ENCODE results near the gene VOPP1.
"Not testable (repeated sequence)": the region's sequence is repeated elsewhere in the genome, so short reads cannot be mapped to it uniquely, and the experiment has no call there.

Gene VOPP1

GRCh38 chr7:55572378-55573233 is at the start of gene VOPP1:
VOPP1 (minus strand) TSS chr7:55572502; CDS start chr7:55572324, 178 bp downstream.
- DNase-seq: peak; percentile 68

- no peak for DNase-seq
Observed at GRCh38 chr7:55618913-55619312, 46.6 kb upstream of the VOPP1 start.

GRCh38 chr7:55614365-55615064 is 42.2 kb upstream of the VOPP1 start:
- not testable (repeated sequence) for DNase-seq

- DNase-seq: not testable (repeated sequence)
Observed at GRCh38 chr7:55609726-55610125, 37.4 kb upstream of the VOPP1 start.

GRCh38 chr7:55605661-55606060 is 33.4 kb upstream of the VOPP1 start:
- DNase-seq: not testable (repeated sequence)

GRCh38 chr7:55597944-55598499 is 25.7 kb upstream of the VOPP1 start:
- DNase-seq: not testable (repeated sequence)

GRCh38 chr7:55597214-55597739 is 25.0 kb upstream of the VOPP1 start:
- DNase-seq: not testable (repeated sequence)

- no peak for DNase-seq
Observed at GRCh38 chr7:55595511-55595910, 23.2 kb upstream of the VOPP1 start.

GRCh38 chr7:55594870-55595269 is 22.6 kb upstream of the VOPP1 start:
- DNase-seq: no peak

GRCh38 chr7:55594414-55594813 is 22.1 kb upstream of the VOPP1 start:
- DNase-seq: no peak

GRCh38 chr7:55593515-55594318 is 21.4 kb upstream of the VOPP1 start:
- DNase-seq: peak; percentile 79

- no peak for DNase-seq
Observed at GRCh38 chr7:55593172-55593514, 20.8 kb upstream of the VOPP1 start.

GRCh38 chr7:55592492-55592891 is 20.2 kb upstream of the VOPP1 start:
- DNase-seq: no peak

- no peak for DNase-seq
Observed at GRCh38 chr7:55591282-55591931, 19.1 kb upstream of the VOPP1 start.

- DNase-seq: no peak
Observed at GRCh38 chr7:55590517-55591281, 18.4 kb upstream of the VOPP1 start.

GRCh38 chr7:55589905-55590304 is 17.6 kb upstream of the VOPP1 start:
- no peak for DNase-seq

GRCh38 chr7:55588976-55589604 is 16.8 kb upstream of the VOPP1 start:
- DNase-seq: no peak

GRCh38 chr7:55588379-55588699 is 16.0 kb upstream of the VOPP1 start:
- no peak for DNase-seq

GRCh38 chr7:55587687-55588378 is 15.5 kb upstream of the VOPP1 start:
- DNase-seq: no peak

- not testable (repeated sequence) for DNase-seq
Observed at GRCh38 chr7:55582656-55583055, 10.4 kb upstream of the VOPP1 start.
